OCI-LY7 (cell line): Measurements from ENCODE around the gene TMEM115. TPM values are rescaled to one million over a fixed set of nuclear protein-coding genes. Genes with fewer than 3 reads are reported as not detected.

Source experiments
- BruUV-seq: library from RNA; stranded (reverse); fragments of 400-500 nt; replicated peaks from 2 replicates; lab custom pipeline; 2021; lab: Mats Ljungman, UMichigan
- CTCF ChIA-PET: fragments of 300-600 bp; sonication (Branson Sonifier 250); formaldehyde crosslinking; loops from one replicate; lab custom pipeline; 2022; ENCODE audit warnings: antibody characterized with exemption; ENCODE audit not compliant: unreplicated experiment; lab: Charles Lee
- POLR2A ChIA-PET: fragments of 300-600 bp; sonication (Branson Sonifier 250); formaldehyde crosslinking; loops from one replicate; lab custom pipeline; 2022; ENCODE audit warnings: antibody characterized with exemption; lab: Charles Lee
- DNase-seq: peaks from one replicate; pipeline ENCODE4 v3.0.0-alpha.2; 2015; ENCODE audit warnings: low spot score
- H2AFZ ChIP-seq: fragments of 200-600 bp; sonication (generic), shearing (Covaris generic); 2 replicates; pipeline ENCODE4 v1.6.1; 2014; ENCODE audit warnings: mild to moderate bottlenecking, antibody characterized with exemption, low read length, moderate library complexity
- H3K27ac ChIP-seq: fragments of 200-600 bp; sonication (generic); 2 replicates; pipeline ENCODE4 v1.5.1; 2014; ENCODE audit warnings: mixed run types, low read depth, mild to moderate bottlenecking, moderate library complexity, low read length, inconsistent platforms; ENCODE audit not compliant: poor library complexity, severe bottlenecking
- H3K36me3 ChIP-seq: fragments of 200-600 bp; sonication (generic); 2 replicates; pipeline ENCODE4 v1.6.1; 2014; ENCODE audit warnings: mild to moderate bottlenecking, antibody characterized with exemption, low read length, moderate library complexity, mixed read lengths; ENCODE audit not compliant: insufficient read depth
- H3K4me1 ChIP-seq: fragments of 200-600 bp; sonication (generic); 2 replicates; pipeline ENCODE4 v1.5.1; 2014; ENCODE audit warnings: mild to moderate bottlenecking, low read length; ENCODE audit not compliant: insufficient read depth, poor library complexity, severe bottlenecking
- H3K4me2 ChIP-seq: fragments of 200-600 bp; sonication (generic); 2 replicates; pipeline ENCODE4 v1.6.1; 2014; ENCODE audit warnings: mild to moderate bottlenecking, low read length
- H3K4me3 ChIP-seq: fragments of 200-600 bp; sonication (generic); 2 replicates; pipeline ENCODE4 v1.5.1; 2014; ENCODE audit warnings: mild to moderate bottlenecking, low read depth, low read length; ENCODE audit not compliant: poor library complexity, severe bottlenecking
- H3K79me2 ChIP-seq: fragments of 200-600 bp; sonication (generic); 2 replicates; pipeline ENCODE4 v1.6.1; 2016; ENCODE audit warnings: low read depth, mild to moderate bottlenecking, low read length, moderate library complexity, mixed read lengths; ENCODE audit not compliant: insufficient read depth
- H3K9me2 ChIP-seq: fragments of 200-600 bp; sonication (generic); 2 replicates; pipeline ENCODE4 v1.6.1; 2016; ENCODE audit warnings: mild to moderate bottlenecking, low read length, mixed read lengths; ENCODE audit not compliant: insufficient read depth
- H3K9me3 ChIP-seq: fragments of 200-600 bp; sonication (generic); 2 replicates; pipeline ENCODE4 v1.6.1; 2014; ENCODE audit warnings: mild to moderate bottlenecking, mixed run types, low read length, mixed read lengths
- H4K20me1 ChIP-seq: fragments of 200-600 bp; sonication (generic); 2 replicates; pipeline ENCODE4 v1.6.1; 2014; ENCODE audit warnings: mild to moderate bottlenecking, antibody characterized with exemption, low read length, moderate library complexity, mixed read lengths; ENCODE audit not compliant: insufficient read depth
- CTCF ChIP-seq: fragments of 200-600 bp; sonication (generic); conservative IDR thresholded peaks from 2 replicates; pipeline ENCODE4 v1.5.1; 2014; ENCODE audit warnings: mild to moderate bottlenecking, antibody characterized with exemption, low read length, moderate library complexity, mixed read lengths
- EZH2phosphoT487 ChIP-seq: fragments of 200-600 bp; sonication (generic); IDR thresholded peaks from 2 replicates; pipeline ENCODE4 v1.6.1; 2018; ENCODE audit warnings: low read depth, borderline replicate concordance, mild to moderate bottlenecking, mixed run types, antibody characterized with exemption, low read length, moderate library complexity, mixed read lengths
- intact Hi-C: fragments of 100-400 bp; cut with micrococcal nuclease; formaldehyde crosslinking; loops from one replicate; pipeline ENCODE4 v1.10.0; 2022; ENCODE audit not compliant: unreplicated experiment
- total RNA-seq, 2 experiments: library from RNA; depleted of rRNA in 1 of 2; stranded (reverse); fragments of >200 nt in 1 of 2; shearing (Covaris generic) in 1 of 2; gene quantifications; 2 replicates each; pipeline ENCODE4 v1.2.3, GENCODE V29; 2014 to 2022

The TMEM115 gene
- total RNA-seq, 2 experiments from 2014 or later: 16.2 to 18.9 TPM

- BruUV-seq: no TSS peak
Measured at GRCh38 chr3:50392101-50392715, 32.9 kb upstream of the TMEM115 start.

GRCh38 chr3:50390508-50391224 is 31.3 kb upstream of the TMEM115 start:
- no peaks in the 10 kb centered on the region for H3K4me1 ChIP-seq
- no TSS peak for BruUV-seq
- H3K79me2 ChIP-seq: no peaks in the 10 kb centered on the region
- CTCF ChIA-PET: no interaction called here
- H3K9me3 ChIP-seq: no peaks in the 10 kb centered on the region
- no peak overlapping the region for H2AFZ ChIP-seq
- H3K4me2 ChIP-seq: no peak overlapping the region
- no peak overlapping the region for H3K27ac ChIP-seq
- no peaks in the 10 kb centered on the region for H3K9me2 ChIP-seq
- no peak overlapping the region for H3K4me3 ChIP-seq
- H4K20me1 ChIP-seq: no peaks in the 10 kb centered on the region
- intact Hi-C loops: no loop called here
- no peaks in the 10 kb centered on the region for H3K36me3 ChIP-seq
- no peak for TF ChIP-seq EZH2phosphoT487
- no peak for TF ChIP-seq CTCF
- POLR2A ChIA-PET: no interaction called here
- DNase-seq: no peak

More at GRCh38 chr3:50392101-50392715, 32.9 kb upstream of the TMEM115 start:
- H3K9me2 ChIP-seq: no peaks in the 10 kb centered on the region
- intact Hi-C loops: no loop called here
- no peaks in the 10 kb centered on the region for H3K9me3 ChIP-seq
- no peaks in the 10 kb centered on the region for H4K20me1 ChIP-seq
- no peak overlapping the region for H3K27ac ChIP-seq
- CTCF ChIA-PET: interaction anchor here (1.1 kb wide), 1 partner anchor 13 kb away, joined by 3 read pairs; no protein-coding TSS in a partner anchor
- no peak overlapping the region for H3K4me2 ChIP-seq
- DNase-seq: no peak
- no peak overlapping the region for H2AFZ ChIP-seq
- H3K79me2 ChIP-seq: no peaks in the 10 kb centered on the region
- TF ChIP-seq CTCF: no peak
- no peak for TF ChIP-seq EZH2phosphoT487
- no peak overlapping the region for H3K4me3 ChIP-seq
- no peaks in the 10 kb centered on the region for H3K36me3 ChIP-seq
- H3K4me1 ChIP-seq: no peaks in the 10 kb centered on the region
- POLR2A ChIA-PET: interaction anchor here (0.6 kb wide), 1 partner anchor 78 kb away, joined by 5 read pairs; no protein-coding TSS in a partner anchor

GRCh38 chr3:50389414-50389767 is 30.1 kb upstream of the TMEM115 start:
- intact Hi-C loops: no loop called here
- H4K20me1 ChIP-seq: no peaks in the 10 kb centered on the region
- H3K9me2 ChIP-seq: no peaks in the 10 kb centered on the region
- no peak for DNase-seq
- H2AFZ ChIP-seq: no peak overlapping the region
- ChIA-PET POLR2A (no interaction called here), CTCF (interaction anchor here (0.6 kb wide), 1 partner anchor 40 kb away, joined by 8 read pairs; no protein-coding TSS in a partner anchor)
- TF ChIP-seq EZH2phosphoT487 (no peak), CTCF (no peak)
- H3K4me2 ChIP-seq: no peak overlapping the region
- BruUV-seq: no TSS peak
- H3K27ac ChIP-seq: no peak overlapping the region
- no peaks in the 10 kb centered on the region for H3K4me1 ChIP-seq
- H3K4me3 ChIP-seq: no peak overlapping the region
- no peaks in the 10 kb centered on the region for H3K36me3 ChIP-seq
- no peaks in the 10 kb centered on the region for H3K9me3 ChIP-seq
- H3K79me2 ChIP-seq: no peaks in the 10 kb centered on the region
